KMS-11 (cell line): ENCODE measurements around the gene FAM131A.

ENCODE experiments used
- H2AFZ ChIP-seq: fragments of 200-600 bp; sonication (generic); 2 replicates; pipeline ENCODE4 v1.6.1; 2016; ENCODE audit warnings: antibody characterized with exemption, mixed run types, low read depth
- H3K27ac ChIP-seq: fragments of 200-600 bp; sonication (generic); 2 replicates; pipeline ENCODE4 v1.6.1; 2016; ENCODE audit warnings: mild to moderate bottlenecking, mixed run types
- H3K27me3 ChIP-seq: fragments of 200-600 bp; sonication (generic); 2 replicates; pipeline ENCODE4 v1.6.1; 2017; ENCODE audit warnings: mild to moderate bottlenecking, low read depth, mixed run types, moderate library complexity; ENCODE audit not compliant: insufficient read depth
- H3K36me3 ChIP-seq: fragments of 200-600 bp; sonication (generic); 2 replicates; pipeline ENCODE4 v1.6.1; 2017; ENCODE audit warnings: mild to moderate bottlenecking, mixed run types; ENCODE audit not compliant: insufficient read depth
- H3K4me1 ChIP-seq: fragments of 200-600 bp; sonication (generic); 2 replicates; pipeline ENCODE4 v1.6.1; 2016; ENCODE audit warnings: mild to moderate bottlenecking, low read depth, mixed run types; ENCODE audit not compliant: poor library complexity, severe bottlenecking
- H3K4me2 ChIP-seq: fragments of 200-600 bp; sonication (generic); 2 replicates; pipeline ENCODE4 v1.7.0; 2016; ENCODE audit warnings: mild to moderate bottlenecking, mixed run types
- H3K4me3 ChIP-seq: fragments of 200-600 bp; sonication (generic); IDR thresholded peaks from 2 replicates; pipeline ENCODE4 v1.6.1; 2017; ENCODE audit warnings: low read depth, low read length, mixed read lengths; ENCODE audit not compliant: insufficient read depth
- H3K79me2 ChIP-seq: fragments of 200-600 bp; sonication (generic); 2 replicates; pipeline ENCODE4 v1.6.1; 2016; ENCODE audit warnings: low read depth, mixed run types; ENCODE audit not compliant: insufficient read depth
- H3K9ac ChIP-seq: fragments of 200-600 bp; sonication (generic); 2 replicates; pipeline ENCODE4 v1.6.1; 2016; ENCODE audit warnings: mild to moderate bottlenecking, mixed run types
- H4K20me1 ChIP-seq: fragments of 200-600 bp; sonication (generic); 2 replicates; pipeline ENCODE4 v1.6.1; 2016; ENCODE audit warnings: mild to moderate bottlenecking, mixed run types; ENCODE audit not compliant: insufficient read depth
- TF ChIP-seq, protein P1 (sequence below): fragments of 200-600 bp; sonication (generic); conservative IDR thresholded peaks from 2 replicates; pipeline ENCODE4 v1.6.1; 2017; ENCODE audit warnings: low read depth, mild to moderate bottlenecking, antibody characterized with exemption, low read length, moderate library complexity, mixed read lengths

Gene FAM131A

DNA sequence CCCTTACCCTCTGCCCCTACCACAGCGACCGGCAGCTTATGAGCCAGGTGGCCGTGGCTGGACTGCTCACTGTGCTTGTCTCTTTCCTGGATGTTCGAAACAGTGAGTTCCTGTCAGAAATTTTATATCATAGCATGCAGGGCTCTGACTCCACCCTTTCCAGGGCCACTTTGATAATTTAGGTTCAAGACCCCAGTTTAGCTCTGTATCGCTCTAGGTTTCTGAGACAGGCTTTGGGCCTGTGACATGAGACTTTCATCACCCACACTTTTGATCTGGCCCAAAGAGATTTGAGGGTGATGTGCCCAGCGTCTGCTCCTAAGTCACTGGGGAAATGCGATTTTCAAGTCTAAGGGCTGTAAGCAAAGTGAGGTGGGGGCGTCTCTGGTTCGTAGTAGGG, 29.5 kb upstream of the FAM131A start:
- H3K4me3 ChIP-seq, result no peak overlapping the region
- H3K4me2 ChIP-seq, result no peak overlapping the region
- H3K79me2 ChIP-seq, result no peaks in the 10 kb centered on the region
- no peak overlapping the region for H2AFZ ChIP-seq
- H3K27me3 ChIP-seq, result no peaks in the 10 kb centered on the region
- H3K36me3 ChIP-seq, result peaks cover 23% of the 10 kb centered on the region; the same call in 1 of the 2 replicates
- no peak overlapping the region for H3K9ac ChIP-seq
- no peaks in the 10 kb centered on the region for H3K4me1 ChIP-seq
- TF ChIP-seq, protein P1, sequence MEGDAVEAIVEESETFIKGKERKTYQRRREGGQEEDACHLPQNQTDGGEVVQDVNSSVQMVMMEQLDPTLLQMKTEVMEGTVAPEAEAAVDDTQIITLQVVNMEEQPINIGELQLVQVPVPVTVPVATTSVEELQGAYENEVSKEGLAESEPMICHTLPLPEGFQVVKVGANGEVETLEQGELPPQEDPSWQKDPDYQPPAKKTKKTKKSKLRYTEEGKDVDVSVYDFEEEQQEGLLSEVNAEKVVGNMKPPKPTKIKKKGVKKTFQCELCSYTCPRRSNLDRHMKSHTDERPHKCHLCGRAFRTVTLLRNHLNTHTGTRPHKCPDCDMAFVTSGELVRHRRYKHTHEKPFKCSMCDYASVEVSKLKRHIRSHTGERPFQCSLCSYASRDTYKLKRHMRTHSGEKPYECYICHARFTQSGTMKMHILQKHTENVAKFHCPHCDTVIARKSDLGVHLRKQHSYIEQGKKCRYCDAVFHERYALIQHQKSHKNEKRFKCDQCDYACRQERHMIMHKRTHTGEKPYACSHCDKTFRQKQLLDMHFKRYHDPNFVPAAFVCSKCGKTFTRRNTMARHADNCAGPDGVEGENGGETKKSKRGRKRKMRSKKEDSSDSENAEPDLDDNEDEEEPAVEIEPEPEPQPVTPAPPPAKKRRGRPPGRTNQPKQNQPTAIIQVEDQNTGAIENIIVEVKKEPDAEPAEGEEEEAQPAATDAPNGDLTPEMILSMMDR, result no peak
- H3K27ac ChIP-seq, result no peak overlapping the region
- H4K20me1 ChIP-seq, result no peaks in the 10 kb centered on the region

DNA sequence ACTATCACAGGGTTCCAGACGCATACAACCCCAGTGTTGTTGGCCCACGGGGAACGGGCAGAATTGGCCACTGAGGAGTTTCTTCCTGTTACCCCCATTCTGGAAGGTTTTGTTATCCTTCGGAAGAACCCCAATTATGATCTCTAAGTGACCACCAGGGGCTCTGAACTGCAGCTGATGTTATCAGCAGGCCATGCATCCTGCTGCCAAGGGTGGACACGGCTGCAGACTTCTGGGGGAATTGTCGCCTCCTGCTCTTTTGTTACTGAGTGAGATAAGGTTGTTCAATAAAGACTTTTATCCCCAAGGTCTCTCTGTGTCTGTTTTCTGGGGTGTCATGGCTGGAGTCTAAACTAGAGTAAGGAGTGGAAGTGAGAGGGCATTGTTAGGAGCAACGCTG, 28.7 kb upstream of the FAM131A start:
- Histone ChIP-seq H3K27me3 (no peaks in the 10 kb centered on the region), H3K4me2 (no peak overlapping the region), H3K36me3 (peaks cover 14% of the 10 kb centered on the region; the same call in 1 of the 2 replicates), H3K79me2 (no peaks in the 10 kb centered on the region), H4K20me1 (no peaks in the 10 kb centered on the region), H2AFZ (no peak overlapping the region), H3K9ac (no peak overlapping the region), H3K4me3 (no peak overlapping the region), H3K27ac (no peak overlapping the region), H3K4me1 (peaks cover under 1% of the 10 kb centered on the region)
- TF ChIP-seq, protein P1, result no peak

DNA sequence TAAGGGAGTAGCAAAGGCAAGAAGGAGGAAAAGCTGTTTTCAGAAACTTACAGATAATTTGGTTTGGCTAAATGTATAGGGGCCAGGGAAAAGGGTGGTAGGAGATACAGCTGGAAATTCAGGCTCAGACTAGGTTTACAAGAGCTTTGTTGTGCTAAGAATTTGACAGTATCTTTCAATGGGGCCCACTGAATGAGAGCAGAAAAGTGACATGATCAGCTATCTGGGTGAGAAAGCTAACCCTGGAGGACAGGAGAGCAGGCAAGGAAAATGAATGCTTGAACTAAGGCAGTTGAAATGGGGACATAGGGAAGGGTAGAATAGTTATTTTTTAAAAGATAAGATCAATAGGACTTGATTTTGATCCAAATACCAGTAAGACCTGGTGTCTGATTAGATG, 25.8 kb upstream of the FAM131A start:
- H3K4me3 ChIP-seq, result no peak overlapping the region
- H3K27me3 ChIP-seq, result no peaks in the 10 kb centered on the region
- H3K4me2 ChIP-seq, result no peak overlapping the region
- peaks cover 11% of the 10 kb centered on the region for H3K4me1 ChIP-seq
- peaks cover 6% of the 10 kb centered on the region; the same call in 1 of the 2 replicates for H3K36me3 ChIP-seq
- no peak overlapping the region for H3K9ac ChIP-seq
- peaks cover 8% of the 10 kb centered on the region for H4K20me1 ChIP-seq
- H3K79me2 ChIP-seq, result peaks cover 18% of the 10 kb centered on the region
- no peak overlapping the region for H2AFZ ChIP-seq
- TF ChIP-seq, protein P1, result no peak
- H3K27ac ChIP-seq, result no peak overlapping the region

DNA sequence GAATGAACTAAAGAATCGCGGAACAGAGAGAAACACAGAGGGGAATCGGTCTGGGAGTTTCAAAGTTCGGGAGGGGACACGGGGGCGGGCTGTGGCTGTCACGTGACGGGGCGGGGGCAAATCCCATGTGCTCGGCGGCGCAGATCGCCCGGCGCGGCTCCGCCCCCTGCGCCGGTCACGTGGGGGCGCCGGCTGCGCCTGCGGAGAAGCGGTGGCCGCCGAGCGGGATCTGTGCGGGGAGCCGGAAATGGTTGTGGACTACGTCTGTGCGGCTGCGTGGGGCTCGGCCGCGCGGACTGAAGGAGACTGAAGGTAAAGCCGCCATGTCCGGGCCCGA, 23.1 kb upstream of the FAM131A start, which contains the start of gene EIF4G1:
Gene EIF4G1, plus strand, starts transcription at position 244 of the 337 bp plus-strand sequence. CDS start 1,191 bp downstream, outside the sequence.
- TF ChIP-seq, protein P1, result no peak

More for the DNA sequence above, 23.1 kb upstream of the FAM131A start, which contains the start of gene EIF4G1:
- H3K4me3 ChIP-seq, result peak within 1 kb of the TSS; percentile 17
- peak within 1 kb of the TSS; percentile 97 for H3K9ac ChIP-seq
- peaks cover 31% of the 10 kb centered on the region for H4K20me1 ChIP-seq
- H3K27me3 ChIP-seq, result no peaks in the 10 kb centered on the region
- peaks cover 38% of the 10 kb centered on the region for H3K4me1 ChIP-seq
- peaks cover 45% of the 10 kb centered on the region for H3K79me2 ChIP-seq
- peak within 1 kb of the TSS; percentile 82 for H2AFZ ChIP-seq
- H3K36me3 ChIP-seq, result peaks cover 10% of the 10 kb centered on the region; the same call in 1 of the 2 replicates
- peak within 1 kb of the TSS; percentile 78 for H3K27ac ChIP-seq
- H3K4me2 ChIP-seq, result peak within 1 kb of the TSS; percentile 79
